SU-DHL-6 (cell line): Measurements from ENCODE around the gene CAMSAP1.

ENCODE experiments used
- H2AFZ ChIP-seq: fragments of 200-600 bp; sonication (generic); 2 replicates; pipeline ENCODE4 v1.6.1; 2014; ENCODE audit warnings: low read depth, mild to moderate bottlenecking, moderate library complexity, mixed read lengths, antibody characterized with exemption, low read length; ENCODE audit not compliant: severe bottlenecking
- H3F3A ChIP-seq: fragments of 200-600 bp; shearing (Covaris generic); 2 replicates; pipeline ENCODE4 v1.6.0; 2016; ENCODE audit warnings: antibody characterized with exemption, mild to moderate bottlenecking; ENCODE audit not compliant: insufficient read depth
- H3K27ac ChIP-seq: fragments of 200-600 bp; sonication (generic); 2 replicates; pipeline ENCODE4 v1.5.1; 2016; ENCODE audit warnings: low read depth, mild to moderate bottlenecking, low read length, moderate library complexity, mixed read lengths
- H3K27me3 ChIP-seq: fragments of 200-600 bp; sonication (generic), shearing (Covaris generic); 2 replicates; pipeline ENCODE4 v1.6.0; 2014; ENCODE audit warnings: mild to moderate bottlenecking, low read length
- H3K36me3 ChIP-seq: fragments of 200-600 bp; sonication (generic); 2 replicates; pipeline ENCODE4 v1.6.1; 2014; ENCODE audit warnings: mild to moderate bottlenecking, low read length, mixed read lengths
- H3K4me2 ChIP-seq: fragments of 300-600, 200-600 bp; shearing (Covaris generic), sonication (generic); 2 replicates; pipeline ENCODE4 v1.6.0; 2014; ENCODE audit warnings: low read length, low read depth, mild to moderate bottlenecking; ENCODE audit not compliant: poor library complexity, severe bottlenecking
- H3K4me3 ChIP-seq: fragments of 200-600 bp; sonication (generic); 2 replicates; pipeline ENCODE4 v1.5.1; 2014; ENCODE audit warnings: antibody characterized with exemption, low read length, mild to moderate bottlenecking, mixed read lengths; ENCODE audit not compliant: insufficient read depth, poor library complexity, severe bottlenecking
- H3K79me2 ChIP-seq: fragments of 200-600 bp; sonication (generic); 2 replicates; pipeline ENCODE4 v1.6.1; 2014; ENCODE audit warnings: mild to moderate bottlenecking, low read length, moderate library complexity; ENCODE audit not compliant: insufficient read depth
- H3K9ac ChIP-seq: fragments of 200-600 bp; sonication (generic); 2 replicates; pipeline ENCODE4 v1.7.0; 2014; ENCODE audit warnings: mild to moderate bottlenecking, low read length
- H3K9me2 ChIP-seq: fragments of 200-600 bp; sonication (generic); replicated peaks from 2 replicates; pipeline ENCODE4 v1.6.1; 2014; ENCODE audit warnings: low read length; ENCODE audit not compliant: insufficient read depth
- H3K9me3 ChIP-seq: fragments of 200-600 bp; sonication (generic); 2 replicates; pipeline ENCODE4 v1.6.1; 2014; ENCODE audit warnings: low read length, mixed read lengths; ENCODE audit not compliant: insufficient read depth
- H4K20me1 ChIP-seq: fragments of 200-600 bp; sonication (generic); 2 replicates; pipeline ENCODE4 v1.6.1; 2014; ENCODE audit warnings: low read depth, mild to moderate bottlenecking, antibody characterized with exemption, low read length, moderate library complexity, mixed read lengths
- EZH2phosphoT487 ChIP-seq: fragments of 200-600 bp; sonication (generic), shearing (Covaris generic); conservative IDR thresholded peaks from 2 replicates; pipeline ENCODE4 v1.6.1; 2018; ENCODE audit warnings: mild to moderate bottlenecking, antibody characterized with exemption, low read length, moderate library complexity, mixed read lengths
- TF ChIP-seq, protein P1 (sequence below): fragments of 200-600 bp; sonication (generic); IDR thresholded peaks from one replicate; pipeline ENCODE4 v1.5.1; 2017; ENCODE audit warnings: antibody characterized with exemption, mild to moderate bottlenecking, low read length, moderate library complexity; ENCODE audit not compliant: insufficient read depth, poor library complexity, severe bottlenecking

The CAMSAP1 gene

DNA sequence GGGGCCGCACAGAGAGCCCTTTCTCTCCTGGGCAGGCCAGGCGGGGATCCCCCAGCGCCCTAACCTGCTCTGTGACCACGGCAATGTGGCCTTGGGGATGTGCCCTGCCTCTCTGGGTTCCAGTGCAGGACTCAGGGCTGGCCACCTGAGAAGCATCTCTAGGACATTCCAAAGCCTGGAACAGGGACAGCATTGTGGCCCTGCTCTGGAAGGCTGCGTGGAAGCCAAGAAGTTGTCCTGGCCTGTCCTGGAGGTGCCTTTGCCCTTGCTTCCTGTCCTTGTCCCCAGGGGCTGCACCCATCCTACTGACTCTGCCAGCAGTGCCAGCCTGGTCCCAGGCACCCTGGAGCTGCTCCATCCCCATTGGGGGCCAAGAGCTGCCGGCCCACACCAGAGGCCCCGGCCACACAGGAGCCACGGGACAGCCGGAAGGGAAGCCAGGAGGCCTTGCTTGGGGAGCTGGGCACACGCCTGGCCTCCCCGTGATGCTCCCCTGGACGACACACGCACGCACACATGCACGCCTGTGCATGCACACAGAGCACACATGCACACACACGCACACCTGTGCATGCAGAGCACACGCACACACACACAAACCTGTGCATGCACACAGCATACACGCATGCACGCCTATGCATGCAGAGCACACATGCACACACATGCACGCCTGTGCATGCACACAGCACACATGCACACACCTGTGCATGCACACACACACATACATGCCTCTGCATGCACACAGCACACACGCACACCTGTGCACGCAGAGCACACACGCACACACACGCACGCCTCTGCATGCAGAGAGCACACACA lies 20.1 kb upstream of the CAMSAP1 start:
- TF ChIP-seq EZH2phosphoT487 = no peak
- TF ChIP-seq, protein P1, sequence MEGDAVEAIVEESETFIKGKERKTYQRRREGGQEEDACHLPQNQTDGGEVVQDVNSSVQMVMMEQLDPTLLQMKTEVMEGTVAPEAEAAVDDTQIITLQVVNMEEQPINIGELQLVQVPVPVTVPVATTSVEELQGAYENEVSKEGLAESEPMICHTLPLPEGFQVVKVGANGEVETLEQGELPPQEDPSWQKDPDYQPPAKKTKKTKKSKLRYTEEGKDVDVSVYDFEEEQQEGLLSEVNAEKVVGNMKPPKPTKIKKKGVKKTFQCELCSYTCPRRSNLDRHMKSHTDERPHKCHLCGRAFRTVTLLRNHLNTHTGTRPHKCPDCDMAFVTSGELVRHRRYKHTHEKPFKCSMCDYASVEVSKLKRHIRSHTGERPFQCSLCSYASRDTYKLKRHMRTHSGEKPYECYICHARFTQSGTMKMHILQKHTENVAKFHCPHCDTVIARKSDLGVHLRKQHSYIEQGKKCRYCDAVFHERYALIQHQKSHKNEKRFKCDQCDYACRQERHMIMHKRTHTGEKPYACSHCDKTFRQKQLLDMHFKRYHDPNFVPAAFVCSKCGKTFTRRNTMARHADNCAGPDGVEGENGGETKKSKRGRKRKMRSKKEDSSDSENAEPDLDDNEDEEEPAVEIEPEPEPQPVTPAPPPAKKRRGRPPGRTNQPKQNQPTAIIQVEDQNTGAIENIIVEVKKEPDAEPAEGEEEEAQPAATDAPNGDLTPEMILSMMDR = no peak
- Histone ChIP-seq H3K4me2 (no peak overlapping the region), H4K20me1 (no peaks in the 10 kb centered on the region)

DNA sequence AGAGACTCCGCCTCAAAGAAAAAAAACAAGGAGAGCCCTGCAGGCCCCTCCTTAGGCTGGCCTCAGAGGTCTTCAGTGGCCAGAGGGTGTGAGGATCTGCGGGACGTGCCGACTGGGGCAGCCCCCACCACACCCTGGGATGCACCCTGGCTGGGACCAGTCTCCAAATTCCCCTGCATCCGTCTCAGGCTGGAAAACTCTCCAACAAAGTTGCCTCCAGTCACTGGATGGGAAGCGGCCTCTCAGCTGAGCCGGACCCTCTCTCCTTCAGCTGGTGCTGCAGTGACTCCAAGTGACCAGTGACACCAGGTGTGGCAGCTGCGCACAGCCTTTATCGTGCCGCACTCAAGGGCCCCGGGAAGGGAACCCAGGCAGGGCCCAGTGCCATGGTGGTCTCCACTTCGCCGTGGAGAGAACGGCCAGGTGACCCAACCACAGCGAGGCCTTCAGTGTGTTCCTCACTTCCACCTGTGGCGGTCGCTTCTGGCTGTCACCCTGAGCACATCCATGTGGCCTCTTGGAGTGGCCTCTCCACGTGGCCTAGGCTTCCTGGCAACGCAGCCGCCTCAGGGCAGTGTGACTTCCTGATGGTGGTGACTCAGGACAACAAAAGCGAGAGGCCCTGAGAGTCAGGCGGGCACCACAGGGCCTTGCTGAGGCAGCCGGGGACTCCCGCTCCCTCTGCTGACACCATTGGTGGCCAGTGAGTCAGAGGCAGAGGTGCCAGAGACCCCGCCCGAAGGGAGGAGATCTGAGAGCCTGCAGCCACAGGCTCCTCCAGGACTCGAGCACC lies 19.3 kb upstream of the CAMSAP1 start:
- Histone ChIP-seq H2AFZ (no peak overlapping the region), H3K4me3 (no peak overlapping the region), H3K9ac (no peak overlapping the region), H3K9me2 (no peaks in the 10 kb centered on the region), H3F3A (no peaks in the 10 kb centered on the region), H3K36me3 (no peaks in the 10 kb centered on the region), H3K4me2 (no peak overlapping the region), H3K79me2 (no peaks in the 10 kb centered on the region), H3K27me3 (no peaks in the 10 kb centered on the region), H3K27ac (no peak overlapping the region), H3K9me3 (no peaks in the 10 kb centered on the region), H4K20me1 (no peaks in the 10 kb centered on the region)
- no peak for TF ChIP-seq EZH2phosphoT487
- TF ChIP-seq, protein P1 = no peak

More for the DNA sequence above, 20.1 kb upstream of the CAMSAP1 start:
- Histone ChIP-seq H3K9ac (no peak overlapping the region), H3K9me3 (no peaks in the 10 kb centered on the region), H3K79me2 (no peaks in the 10 kb centered on the region), H3K27me3 (no peaks in the 10 kb centered on the region), H3K27ac (no peak overlapping the region), H3F3A (no peaks in the 10 kb centered on the region), H2AFZ (no peak overlapping the region), H3K9me2 (no peaks in the 10 kb centered on the region), H3K36me3 (no peaks in the 10 kb centered on the region), H3K4me3 (no peak overlapping the region)

DNA sequence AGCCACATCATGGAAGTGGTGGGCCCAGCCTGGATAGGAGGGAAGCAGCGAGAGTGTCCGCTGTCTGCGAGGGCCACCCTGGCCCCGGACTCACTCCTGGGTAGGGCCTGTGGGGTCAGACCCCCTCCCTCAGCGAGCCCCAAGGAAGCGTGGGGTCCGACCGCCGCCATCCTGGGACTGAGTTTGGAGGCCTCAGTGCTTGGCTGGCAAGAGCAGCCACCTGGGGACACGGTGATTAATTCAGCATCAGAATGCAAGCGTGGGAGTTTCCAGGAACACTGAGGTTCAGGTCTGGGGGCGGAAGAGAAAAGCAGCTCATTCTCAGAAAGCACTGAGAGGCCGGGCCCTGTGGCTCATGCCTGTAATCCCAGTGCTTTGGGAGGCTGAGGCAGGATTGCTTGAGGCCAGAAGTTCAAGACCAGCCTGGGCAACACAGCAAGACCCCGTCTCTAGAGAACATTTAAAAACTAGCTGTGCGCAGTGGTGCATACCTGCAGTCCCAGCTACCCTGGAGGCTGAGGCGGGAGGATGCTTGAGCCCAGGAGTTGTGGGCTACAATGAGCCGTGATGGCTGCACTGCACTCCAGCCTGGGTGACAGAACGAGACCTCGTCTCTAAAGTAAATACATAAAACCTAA lies 18.3 kb upstream of the CAMSAP1 start:
- Histone ChIP-seq H3K4me2 (no peak overlapping the region), H3K9me3 (no peaks in the 10 kb centered on the region), H3K27me3 (no peaks in the 10 kb centered on the region), H3K79me2 (no peaks in the 10 kb centered on the region), H3K9ac (no peak overlapping the region), H3K36me3 (no peaks in the 10 kb centered on the region), H3F3A (no peaks in the 10 kb centered on the region), H4K20me1 (no peaks in the 10 kb centered on the region), H3K4me3 (no peak overlapping the region), H3K27ac (no peak overlapping the region), H3K9me2 (no peaks in the 10 kb centered on the region), H2AFZ (no peak overlapping the region)
- TF ChIP-seq, protein P1 = no peak
- no peak for TF ChIP-seq EZH2phosphoT487
